ENCODE data around the gene ARSK.

Gene ARSK

GRCh38 chr5:95543017-95543705 lies 11.7 kb upstream of the ARSK start:
- no peaks in the 10 kb centered on the region for H3K27me3 Mint-ChIP-seq
- H3K4me1 Mint-ChIP-seq, result peaks cover 22% of the 10 kb centered on the region
- peaks cover 25% of the 10 kb centered on the region for H3K36me3 Mint-ChIP-seq
- no peak overlapping the region for H3K27ac Mint-ChIP-seq
- no peaks in the 10 kb centered on the region for H3K9me3 Mint-ChIP-seq
- no peak overlapping the region for H3K4me3 Mint-ChIP-seq

GRCh38 chr5:95549030-95549429 lies 5.9 kb upstream of the ARSK start:
- Mint-ChIP-seq H3K27me3 (no peaks in the 10 kb centered on the region), H3K27ac (no peak overlapping the region), H3K9me3 (no peaks in the 10 kb centered on the region), H3K4me1 (peaks cover 60% of the 10 kb centered on the region), H3K4me3 (no peak overlapping the region), H3K36me3 (peaks cover 18% of the 10 kb centered on the region)

GRCh38 chr5:95554331-95554646 lies 612 bp upstream of the ARSK start:
- Mint-ChIP-seq H3K4me3 (peak overlapping the region; percentile 93), H3K36me3 (peaks cover 9% of the 10 kb centered on the region), H3K27ac (peak overlapping the region; percentile 98), H3K4me1 (peaks cover 56% of the 10 kb centered on the region), H3K27me3 (no peaks in the 10 kb centered on the region), H3K9me3 (no peaks in the 10 kb centered on the region)

DNA sequence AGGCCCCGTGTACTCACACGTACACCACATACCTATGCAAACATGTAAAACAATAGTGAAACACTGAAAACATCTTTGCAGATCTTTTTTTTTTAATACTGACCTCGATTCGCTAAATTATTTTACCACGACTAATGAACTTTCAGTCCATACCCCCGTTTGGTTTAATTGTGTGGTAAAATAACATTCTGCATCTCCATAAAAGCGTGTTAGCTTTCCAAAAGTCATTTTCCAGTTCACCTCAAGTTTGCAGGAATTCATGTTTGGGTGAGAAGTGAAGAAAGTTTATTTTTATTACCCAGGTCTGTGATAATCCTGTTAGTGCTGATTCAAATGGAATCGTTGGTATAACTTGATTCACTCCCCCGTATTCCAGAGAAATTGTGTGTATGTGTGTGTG lies 652 bp downstream of the ARSK start:
- H3K4me3 Mint-ChIP-seq, result peak overlapping the region; percentile 93
- H3K9me3 Mint-ChIP-seq, result no peaks in the 10 kb centered on the region
- peaks cover 47% of the 10 kb centered on the region for H3K4me1 Mint-ChIP-seq
- peaks cover 8% of the 10 kb centered on the region for H3K36me3 Mint-ChIP-seq
- H3K27me3 Mint-ChIP-seq, result no peaks in the 10 kb centered on the region
- H3K27ac Mint-ChIP-seq, result peak overlapping the region; percentile 98

DNA sequence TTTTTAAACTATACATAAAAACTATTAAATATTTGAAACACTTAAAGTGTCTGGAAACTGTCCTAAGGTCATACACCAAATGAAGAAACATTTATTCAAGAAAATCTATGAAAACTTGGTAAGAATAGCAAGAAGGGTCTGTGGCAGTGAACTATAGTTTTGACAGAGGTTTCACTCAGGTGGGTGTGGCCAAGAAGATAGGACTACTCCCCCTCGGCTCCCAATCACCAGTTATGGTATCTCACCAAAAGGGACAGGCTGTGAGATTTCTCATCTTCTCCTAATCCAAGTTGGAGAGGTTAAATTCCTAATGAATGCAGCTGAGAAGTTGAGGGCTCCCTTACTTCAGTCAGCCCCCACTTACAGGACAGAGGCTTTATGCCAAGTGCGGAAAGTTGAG lies 2.9 kb downstream of the ARSK start:
- peaks cover 25% of the 10 kb centered on the region for H3K4me1 Mint-ChIP-seq

DNA sequence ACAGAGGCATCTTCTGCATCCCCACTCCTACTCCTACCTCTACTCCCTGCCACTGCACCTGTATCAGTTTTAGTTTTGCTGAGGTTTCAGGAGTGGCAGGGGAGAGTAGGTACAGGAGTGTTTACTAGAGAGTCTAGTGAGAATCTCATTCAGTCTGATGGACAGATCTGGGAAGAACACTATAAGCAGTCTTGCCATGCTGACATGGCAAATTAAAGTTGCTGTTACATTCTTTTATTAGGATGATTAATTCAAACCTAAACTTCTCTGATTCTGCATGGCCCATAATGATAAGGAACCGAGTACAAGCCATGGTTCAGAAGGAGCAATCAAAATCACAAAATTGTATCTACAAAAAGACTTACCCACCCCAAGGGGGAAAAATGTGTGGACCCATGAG lies 7.4 kb downstream of the ARSK start:
- H3K36me3 Mint-ChIP-seq, result peaks cover 8% of the 10 kb centered on the region
- no peak overlapping the region for H3K27ac Mint-ChIP-seq
- H3K27me3 Mint-ChIP-seq, result no peaks in the 10 kb centered on the region
- H3K4me1 Mint-ChIP-seq, result peaks cover 14% of the 10 kb centered on the region
- no peak overlapping the region for H3K4me3 Mint-ChIP-seq
- H3K9me3 Mint-ChIP-seq, result no peaks in the 10 kb centered on the region

More for the DNA sequence above, 2.9 kb downstream of the ARSK start:
- no peaks in the 10 kb centered on the region for H3K9me3 Mint-ChIP-seq
- no peak overlapping the region for H3K27ac Mint-ChIP-seq
- H3K36me3 Mint-ChIP-seq, result no peaks in the 10 kb centered on the region
- H3K4me3 Mint-ChIP-seq, result no peak overlapping the region
- no peaks in the 10 kb centered on the region for H3K27me3 Mint-ChIP-seq

DNA sequence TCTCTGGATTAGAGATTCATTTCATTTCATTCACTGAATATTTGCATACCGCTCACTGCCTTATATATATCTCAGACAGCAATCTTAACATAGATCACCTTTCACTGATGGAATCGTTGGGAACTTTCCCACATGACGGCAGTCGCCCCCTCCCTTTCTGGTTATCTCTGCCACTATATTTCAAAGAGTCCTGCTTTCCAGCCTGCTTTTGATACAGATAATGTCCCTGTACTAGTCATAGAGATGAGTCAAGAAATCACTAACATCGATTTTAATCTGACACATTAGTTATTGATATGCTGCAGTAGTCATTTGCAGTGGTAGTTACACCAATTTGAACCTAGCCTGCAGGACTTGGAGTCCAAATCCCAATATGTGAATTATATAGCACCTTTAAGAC lies 8.5 kb downstream of the ARSK start:
- no peak overlapping the region for H3K27ac Mint-ChIP-seq
- peaks cover 13% of the 10 kb centered on the region for H3K36me3 Mint-ChIP-seq
- H3K27me3 Mint-ChIP-seq, result no peaks in the 10 kb centered on the region
- no peak overlapping the region for H3K4me3 Mint-ChIP-seq
- H3K9me3 Mint-ChIP-seq, result no peaks in the 10 kb centered on the region
- peaks cover 14% of the 10 kb centered on the region for H3K4me1 Mint-ChIP-seq

DNA sequence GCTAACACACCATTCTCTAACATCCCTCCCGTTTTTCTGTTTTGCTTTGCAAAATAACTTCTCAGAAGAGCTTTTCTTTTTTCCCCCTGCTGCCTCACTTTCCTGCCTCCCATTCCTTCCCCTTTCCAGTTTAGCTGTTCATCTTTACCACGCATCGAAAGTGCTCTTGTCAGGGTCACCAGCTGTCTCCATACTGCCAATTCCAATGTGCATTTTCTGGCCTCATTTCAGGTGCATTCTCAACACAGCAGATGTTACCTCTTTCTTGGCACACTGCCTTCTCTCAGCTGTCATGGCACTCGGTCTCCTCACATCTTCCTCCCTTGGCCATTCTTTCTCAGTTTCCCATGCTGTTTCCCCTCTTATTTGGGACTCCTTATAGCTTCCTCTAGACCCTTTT lies 9.5 kb downstream of the ARSK start:
- no peaks in the 10 kb centered on the region for H3K27me3 Mint-ChIP-seq
- H3K27ac Mint-ChIP-seq, result no peak overlapping the region
- peaks cover 17% of the 10 kb centered on the region for H3K36me3 Mint-ChIP-seq
- H3K9me3 Mint-ChIP-seq, result no peaks in the 10 kb centered on the region
- H3K4me3 Mint-ChIP-seq, result no peak overlapping the region
- peaks cover 14% of the 10 kb centered on the region for H3K4me1 Mint-ChIP-seq

DNA sequence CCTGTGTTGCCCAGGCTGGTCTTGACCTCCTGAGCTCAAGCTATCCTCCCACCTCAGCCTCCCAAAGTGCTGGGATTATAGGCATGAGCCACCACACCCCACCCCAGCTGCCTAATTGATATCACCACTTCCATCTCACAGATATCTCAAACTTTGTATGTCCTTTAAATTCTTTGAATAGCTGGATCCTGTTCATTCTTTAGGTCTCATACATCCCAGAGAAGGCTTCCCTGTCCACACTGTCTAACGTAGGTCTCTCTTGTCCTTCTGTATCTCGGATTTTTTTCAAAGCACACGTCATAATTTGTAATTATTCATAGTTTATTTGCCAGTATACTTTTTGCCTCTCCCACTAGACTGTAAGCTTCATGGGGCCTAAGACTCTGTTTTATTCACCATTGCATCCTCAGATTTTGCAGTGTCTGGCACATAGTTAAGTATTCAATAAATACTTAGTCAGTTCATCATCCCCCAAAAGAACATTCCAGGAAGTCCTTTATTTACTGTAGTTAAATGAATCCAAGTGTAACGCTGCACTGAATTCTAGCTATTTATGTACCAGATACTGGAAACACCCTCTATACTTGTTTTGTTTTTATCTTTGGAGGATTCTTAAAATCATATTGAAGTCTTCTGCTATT lies 10.5 kb downstream of the ARSK start:
- H3K9me3 Mint-ChIP-seq, result no peaks in the 10 kb centered on the region
- no peaks in the 10 kb centered on the region for H3K27me3 Mint-ChIP-seq
- H3K4me3 Mint-ChIP-seq, result no peak overlapping the region
- peaks cover 14% of the 10 kb centered on the region for H3K4me1 Mint-ChIP-seq
- peaks cover 21% of the 10 kb centered on the region for H3K36me3 Mint-ChIP-seq
- H3K27ac Mint-ChIP-seq, result no peak overlapping the region

DNA sequence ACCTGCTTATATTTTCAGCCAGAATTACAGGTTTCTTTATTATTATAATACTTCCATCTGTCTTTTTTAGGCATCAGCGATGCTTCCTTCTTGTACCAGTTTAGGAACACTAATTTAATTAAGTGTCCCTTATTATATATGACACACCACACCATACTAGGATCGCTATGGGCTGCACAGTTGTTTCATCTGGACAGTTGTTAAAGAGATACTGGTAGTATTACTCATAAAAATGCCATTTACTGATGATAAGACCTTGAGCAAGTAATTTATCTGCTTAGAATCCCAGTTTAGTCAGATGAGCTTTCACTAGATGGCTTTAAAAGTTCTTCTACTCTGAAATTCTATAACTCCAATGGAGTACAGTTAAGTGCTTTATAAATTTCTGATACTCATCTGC lies 17.1 kb downstream of the ARSK start:
- no peaks in the 10 kb centered on the region for H3K27me3 Mint-ChIP-seq
- peaks cover 6% of the 10 kb centered on the region for H3K9me3 Mint-ChIP-seq
- H3K4me3 Mint-ChIP-seq, result no peak overlapping the region
- peaks cover 4% of the 10 kb centered on the region for H3K4me1 Mint-ChIP-seq
- peaks cover 38% of the 10 kb centered on the region for H3K36me3 Mint-ChIP-seq
- no peak overlapping the region for H3K27ac Mint-ChIP-seq

DNA sequence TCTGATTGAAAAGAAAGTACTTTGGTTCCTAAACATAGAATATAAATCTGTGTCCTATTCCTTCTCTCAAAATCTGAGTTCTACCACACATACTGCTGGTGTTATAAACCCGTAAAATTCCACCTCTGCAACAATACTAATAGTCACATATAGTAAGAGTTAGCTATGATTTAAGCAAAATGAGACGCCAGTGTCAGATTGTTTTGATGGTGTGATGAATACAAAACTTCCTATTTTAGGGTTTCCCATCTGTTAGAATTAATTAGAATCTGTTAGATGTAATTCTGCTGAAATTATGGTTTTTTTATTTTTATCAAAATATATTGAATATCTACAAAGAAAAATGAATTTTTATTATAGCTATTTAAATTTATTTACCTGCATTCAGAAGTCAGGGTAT lies 26.7 kb downstream of the ARSK start:
- Mint-ChIP-seq H3K27ac (no peak overlapping the region), H3K36me3 (peaks cover 13% of the 10 kb centered on the region), H3K4me3 (no peak overlapping the region), H3K9me3 (no peaks in the 10 kb centered on the region), H3K4me1 (no peaks in the 10 kb centered on the region), H3K27me3 (no peaks in the 10 kb centered on the region)

- no peak overlapping the region for H3K27ac Mint-ChIP-seq
- H3K4me3 Mint-ChIP-seq, result no peak overlapping the region
- H3K27me3 Mint-ChIP-seq, result no peaks in the 10 kb centered on the region
- H3K4me1 Mint-ChIP-seq, result no peaks in the 10 kb centered on the region
- peaks cover 10% of the 10 kb centered on the region for H3K36me3 Mint-ChIP-seq
- no peaks in the 10 kb centered on the region for H3K9me3 Mint-ChIP-seq
These were observed 29.1 kb downstream of the ARSK start for GRCh38 chr5:95583992-95584391.

GRCh38 chr5:95590880-95591279 lies 36.0 kb downstream of the ARSK start:
- Mint-ChIP-seq H3K4me3 (no peak overlapping the region), H3K9me3 (no peaks in the 10 kb centered on the region), H3K27ac (peak overlapping the region; percentile 63), H3K27me3 (no peaks in the 10 kb centered on the region), H3K36me3 (peaks cover 5% of the 10 kb centered on the region), H3K4me1 (peaks cover 23% of the 10 kb centered on the region)

DNA sequence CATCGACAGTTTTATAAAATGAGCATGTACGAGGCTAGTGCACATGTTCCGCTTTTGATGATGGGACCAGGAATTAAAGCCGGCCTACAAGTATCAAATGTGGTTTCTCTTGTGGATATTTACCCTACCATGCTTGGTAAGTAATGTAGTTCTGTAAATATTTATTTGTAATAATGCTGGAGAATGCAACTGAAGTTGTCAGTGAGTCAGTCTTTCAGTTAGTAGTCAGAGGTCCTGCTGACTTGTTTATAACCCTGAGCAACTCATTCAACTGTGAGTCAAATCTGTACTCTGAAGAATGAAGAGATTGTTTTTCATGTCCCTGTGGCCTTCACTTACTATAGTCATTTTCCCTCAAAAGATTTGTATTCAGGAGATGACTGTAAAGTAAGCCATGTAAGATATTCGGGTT lies 36.6 kb downstream of the ARSK start:
- H3K27me3 Mint-ChIP-seq, result no peaks in the 10 kb centered on the region
- H3K27ac Mint-ChIP-seq, result no peak overlapping the region
- H3K4me1 Mint-ChIP-seq, result peaks cover 23% of the 10 kb centered on the region
- H3K9me3 Mint-ChIP-seq, result no peaks in the 10 kb centered on the region
- peaks cover 4% of the 10 kb centered on the region for H3K36me3 Mint-ChIP-seq
- no peak overlapping the region for H3K4me3 Mint-ChIP-seq

- Mint-ChIP-seq H3K4me1 (peaks cover 16% of the 10 kb centered on the region), H3K27ac (no peak overlapping the region), H3K27me3 (no peaks in the 10 kb centered on the region), H3K4me3 (no peak overlapping the region), H3K9me3 (no peaks in the 10 kb centered on the region), H3K36me3 (peaks cover 7% of the 10 kb centered on the region)
These were observed 40.5 kb downstream of the ARSK start for GRCh38 chr5:95595289-95595931.

DNA sequence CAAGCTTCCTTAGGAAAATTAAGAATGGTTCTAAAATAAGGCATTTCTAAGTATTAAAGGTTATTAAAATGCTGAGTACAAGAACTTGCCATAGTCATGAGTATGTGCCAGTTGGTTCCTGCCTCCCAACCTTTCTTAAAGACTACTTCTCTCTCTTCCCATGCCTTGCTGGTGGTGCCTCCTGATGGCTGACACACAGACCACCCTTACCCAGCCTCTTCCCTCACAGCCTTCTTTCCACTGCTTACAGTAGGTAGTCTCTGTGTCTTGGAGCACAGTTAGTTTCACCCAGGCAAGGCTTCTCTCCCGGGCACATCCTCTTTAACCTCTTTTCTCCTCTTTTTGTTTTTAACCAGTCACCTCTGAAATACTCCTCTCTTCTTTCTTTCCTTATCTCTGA lies 44.4 kb downstream of the ARSK start:
- H3K4me1 Mint-ChIP-seq, result no peaks in the 10 kb centered on the region
- peak overlapping the region; percentile 66 for H3K27ac Mint-ChIP-seq
- H3K36me3 Mint-ChIP-seq, result peaks cover 11% of the 10 kb centered on the region
- no peak overlapping the region for H3K4me3 Mint-ChIP-seq
- H3K27me3 Mint-ChIP-seq, result no peaks in the 10 kb centered on the region
- H3K9me3 Mint-ChIP-seq, result no peaks in the 10 kb centered on the region
